ENCODE results near the gene GLT8D1. TPM values are rescaled to one million over a fixed set of nuclear protein-coding genes. Genes with fewer than 3 reads are reported as not detected.
A peak's percentile ranks its signal among the peaks of the same experiment; 100 is the strongest.

Gene GLT8D1, protein sequence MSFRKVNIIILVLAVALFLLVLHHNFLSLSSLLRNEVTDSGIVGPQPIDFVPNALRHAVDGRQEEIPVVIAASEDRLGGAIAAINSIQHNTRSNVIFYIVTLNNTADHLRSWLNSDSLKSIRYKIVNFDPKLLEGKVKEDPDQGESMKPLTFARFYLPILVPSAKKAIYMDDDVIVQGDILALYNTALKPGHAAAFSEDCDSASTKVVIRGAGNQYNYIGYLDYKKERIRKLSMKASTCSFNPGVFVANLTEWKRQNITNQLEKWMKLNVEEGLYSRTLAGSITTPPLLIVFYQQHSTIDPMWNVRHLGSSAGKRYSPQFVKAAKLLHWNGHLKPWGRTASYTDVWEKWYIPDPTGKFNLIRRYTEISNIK
- 53.8 TPM for polyA plus RNA-seq
- long read RNA-seq, donor 1, partial matches to known transcripts, result 0 of 2 reads
- long read RNA-seq, donor 1, other reads (novel, unspliced or antisense), result 0 of 2 reads
- long read RNA-seq, donor 2, transcript GLT8D1-201 (10 exons, 1,849 nt), result major isoform, 6 of 10 reads
- long read RNA-seq, donor 2, partial matches to known transcripts, result 0 of 10 reads
- long read RNA-seq, donor 2, other reads (novel, unspliced or antisense), result 0 of 10 reads
- long read RNA-seq, donor 3, result 0 reads
- long read RNA-seq, donor 4, partial matches to known transcripts, result 0 of 1 reads
- long read RNA-seq, donor 4, other reads (novel, unspliced or antisense), result 0 of 1 reads
- long read RNA-seq, donor 5, partial matches to known transcripts, result 0 of 4 reads
- long read RNA-seq, donor 5, other reads (novel, unspliced or antisense), result 0 of 4 reads
- long read RNA-seq, donor 6, transcript GLT8D1-201 (10 exons, 1,849 nt), result major isoform, 5 of 5 reads
- long read RNA-seq, donor 6, partial matches to known transcripts, result 0 of 5 reads
- long read RNA-seq, donor 6, other reads (novel, unspliced or antisense), result 0 of 5 reads
- long read RNA-seq, donor 7, partial matches to known transcripts, result 0 of 4 reads
- long read RNA-seq, donor 7, other reads (novel, unspliced or antisense), result 0 of 4 reads
- long read RNA-seq, donor 8, transcript GLT8D1-201 (10 exons, 1,849 nt), result major isoform, 5 of 7 reads
- long read RNA-seq, donor 8, partial matches to known transcripts, result 0 of 7 reads
- long read RNA-seq, donor 8, other reads (novel, unspliced or antisense), result 0 of 7 reads
- long read RNA-seq, donor 9, partial matches to known transcripts, result 0 of 3 reads
- long read RNA-seq, donor 9, other reads (novel, unspliced or antisense), result 0 of 3 reads
- long read RNA-seq, donor 10, partial matches to known transcripts, result 0 of 7 reads
- long read RNA-seq, donor 10, other reads (novel, unspliced or antisense), result 0 of 7 reads
- long read RNA-seq, donor 11, transcript GLT8D1-201 (10 exons, 1,849 nt), result major isoform, 9 of 10 reads
- long read RNA-seq, donor 11, partial matches to known transcripts, result 0 of 10 reads
- long read RNA-seq, donor 11, other reads (novel, unspliced or antisense), result 0 of 10 reads

GRCh38 chr3:52705688-52706686 lies at the start of gene GLT8D1, which contains the start of gene SPCS1:
TSS of gene GLT8D1 (minus strand) at chr3:52705791. CDS start at chr3:52700460, 5,331 bp downstream.
TSS of gene SPCS1 (plus strand) at chr3:52706106. CDS start at chr3:52706247, 141 bp downstream.
- Histone ChIP-seq H3K27me3 (ENCODE audit: control insufficient read depth, insufficient read depth, low read length) (no peaks in the 10 kb centered on the region), H3K36me3 (ENCODE audit: control insufficient read depth, insufficient read depth, low read length) (peaks cover 8% of the 10 kb centered on the region), H3K9me3 (ENCODE audit: control insufficient read depth, low read depth, low read length) (no peaks in the 10 kb centered on the region), H3K4me3 (ENCODE audit: low read length) (peak within 1 kb of the TSS; percentile 89), H3K27ac (ENCODE audit: low read length) (peak within 1 kb of the TSS; percentile 71), H3K4me1 (ENCODE audit: control insufficient read depth, insufficient read depth, low read length) (peaks cover 13% of the 10 kb centered on the region)
- 0% methylated on average over 2 of the region's 94 CpGs for WGBS (ENCODE audit: insufficient coverage, low lambda C conversion rate)
- peak; percentile 86 to 94 for DNase-seq

DNA sequence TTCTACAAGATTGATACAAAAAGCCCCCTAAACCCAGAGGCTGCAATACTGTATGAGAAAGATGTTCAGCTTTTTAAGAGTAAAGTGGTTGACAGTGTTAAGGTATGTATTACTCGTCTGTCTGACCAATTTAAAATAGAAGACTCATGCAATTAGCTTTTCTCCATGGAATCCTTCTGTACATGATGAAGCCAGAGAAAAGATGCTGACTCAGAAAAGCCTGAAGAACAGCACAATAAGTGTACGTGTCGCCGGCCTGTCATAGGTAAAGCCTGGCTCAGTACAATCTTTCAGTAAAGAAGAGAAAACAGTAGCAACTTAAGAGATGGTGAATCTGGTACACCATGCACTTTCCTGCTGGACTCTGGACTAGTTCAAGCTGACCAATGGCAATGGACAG lies 48.8 kb upstream of the GLT8D1 start:
- no peak overlapping the region for H3K27ac ChIP-seq (ENCODE audit: low read length)
- H3K36me3 ChIP-seq (ENCODE audit: control insufficient read depth, insufficient read depth, low read length), result peaks cover 62% of the 10 kb centered on the region
- H3K27me3 ChIP-seq (ENCODE audit: control insufficient read depth, insufficient read depth, low read length), result no peaks in the 10 kb centered on the region
- no peaks in the 10 kb centered on the region for H3K9me3 ChIP-seq (ENCODE audit: control insufficient read depth, low read depth, low read length)
- 100% methylated on average over 1 of the region's 4 CpGs for WGBS (ENCODE audit: insufficient coverage, low lambda C conversion rate)
- H3K4me3 ChIP-seq (ENCODE audit: low read length), result no peak overlapping the region
- DNase-seq, result no peak
- no peaks in the 10 kb centered on the region for H3K4me1 ChIP-seq (ENCODE audit: control insufficient read depth, insufficient read depth, low read length)

GRCh38 chr3:52752045-52752660 lies 46.6 kb upstream of the GLT8D1 start:
- Histone ChIP-seq H3K27ac (ENCODE audit: low read length) (no peak overlapping the region), H3K27me3 (ENCODE audit: control insufficient read depth, insufficient read depth, low read length) (no peaks in the 10 kb centered on the region), H3K4me1 (ENCODE audit: control insufficient read depth, insufficient read depth, low read length) (no peaks in the 10 kb centered on the region), H3K9me3 (ENCODE audit: control insufficient read depth, low read depth, low read length) (no peaks in the 10 kb centered on the region), H3K36me3 (ENCODE audit: control insufficient read depth, insufficient read depth, low read length) (peaks cover 57% of the 10 kb centered on the region), H3K4me3 (ENCODE audit: low read length) (no peak overlapping the region)
- WGBS (ENCODE audit: insufficient coverage, low lambda C conversion rate), result no CpG with 5 or more reads among the region's 3 CpGs
- no peak for DNase-seq

- Histone ChIP-seq H3K4me3 (ENCODE audit: low read length) (no peak overlapping the region), H3K27ac (ENCODE audit: low read length) (no peak overlapping the region), H3K27me3 (ENCODE audit: control insufficient read depth, insufficient read depth, low read length) (no peaks in the 10 kb centered on the region), H3K36me3 (ENCODE audit: control insufficient read depth, insufficient read depth, low read length) (peaks cover 59% of the 10 kb centered on the region), H3K4me1 (ENCODE audit: control insufficient read depth, insufficient read depth, low read length) (peaks cover 4% of the 10 kb centered on the region), H3K9me3 (ENCODE audit: control insufficient read depth, low read depth, low read length) (no peaks in the 10 kb centered on the region)
- WGBS (ENCODE audit: insufficient coverage, low lambda C conversion rate), result 80% methylated on average over 1 of the region's 2 CpGs
- DNase-seq, result no peak
Observed at GRCh38 chr3:52743721-52744120, 38.1 kb upstream of the GLT8D1 start.

DNA sequence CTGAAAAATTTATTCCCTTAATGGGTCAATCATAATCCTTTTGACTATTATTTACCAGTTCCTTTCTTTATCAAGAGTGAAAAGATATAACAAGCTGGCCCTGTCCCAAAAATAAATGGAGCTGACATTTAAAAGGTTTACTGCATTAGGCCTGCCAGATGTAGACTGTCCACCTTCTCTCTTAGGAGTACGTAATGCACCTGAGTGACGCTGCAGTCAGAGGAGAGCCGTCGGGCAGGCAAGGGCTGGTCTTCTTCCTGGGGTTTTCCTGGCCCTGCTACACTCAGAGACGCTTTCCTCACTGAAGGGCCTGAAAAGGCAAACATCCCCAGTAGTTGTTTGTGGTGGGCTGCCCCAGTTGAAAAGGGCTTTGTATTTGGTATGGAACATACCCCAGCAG lies 37.6 kb upstream of the GLT8D1 start:
- H3K9me3 ChIP-seq (ENCODE audit: control insufficient read depth, low read depth, low read length), result no peaks in the 10 kb centered on the region
- peaks cover 4% of the 10 kb centered on the region for H3K4me1 ChIP-seq (ENCODE audit: control insufficient read depth, insufficient read depth, low read length)
- no CpG with 5 or more reads among the region's 5 CpGs for WGBS (ENCODE audit: insufficient coverage, low lambda C conversion rate)
- H3K27ac ChIP-seq (ENCODE audit: low read length), result no peak overlapping the region
- DNase-seq, result no peak
- H3K36me3 ChIP-seq (ENCODE audit: control insufficient read depth, insufficient read depth, low read length), result peaks cover 61% of the 10 kb centered on the region
- H3K4me3 ChIP-seq (ENCODE audit: low read length), result no peak overlapping the region
- H3K27me3 ChIP-seq (ENCODE audit: control insufficient read depth, insufficient read depth, low read length), result no peaks in the 10 kb centered on the region

GRCh38 chr3:52742418-52743041 lies 36.9 kb upstream of the GLT8D1 start:
- Histone ChIP-seq H3K9me3 (ENCODE audit: control insufficient read depth, low read depth, low read length) (no peaks in the 10 kb centered on the region), H3K4me3 (ENCODE audit: low read length) (no peak overlapping the region), H3K27ac (ENCODE audit: low read length) (no peak overlapping the region), H3K27me3 (ENCODE audit: control insufficient read depth, insufficient read depth, low read length) (no peaks in the 10 kb centered on the region), H3K36me3 (ENCODE audit: control insufficient read depth, insufficient read depth, low read length) (peaks cover 62% of the 10 kb centered on the region), H3K4me1 (ENCODE audit: control insufficient read depth, insufficient read depth, low read length) (peaks cover 4% of the 10 kb centered on the region)
- no CpG with 5 or more reads among the region's 3 CpGs for WGBS (ENCODE audit: insufficient coverage, low lambda C conversion rate)
- peak in 1 of 2 donors; percentile 22 for DNase-seq

DNA sequence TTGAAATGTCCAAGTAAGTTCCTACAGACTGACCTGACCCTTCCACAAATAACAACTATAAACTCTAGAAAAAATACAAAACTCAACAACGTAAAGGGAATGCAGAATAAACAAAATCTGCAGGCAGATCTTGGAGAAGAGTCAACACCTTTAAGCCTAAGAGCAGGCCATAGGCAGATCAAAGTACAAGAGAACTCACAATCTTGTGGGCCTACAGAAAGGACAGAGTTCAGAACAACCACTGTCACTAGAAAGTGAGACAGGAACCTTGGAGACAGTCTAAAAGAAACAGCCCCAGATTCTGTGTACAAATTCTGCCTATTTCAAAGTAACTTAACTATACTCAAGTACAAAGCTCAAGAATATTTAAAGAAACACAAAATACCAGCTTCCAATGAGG lies 34.1 kb upstream of the GLT8D1 start:
- Histone ChIP-seq H3K4me1 (ENCODE audit: control insufficient read depth, insufficient read depth, low read length) (peaks cover 4% of the 10 kb centered on the region), H3K4me3 (ENCODE audit: low read length) (no peak overlapping the region), H3K27me3 (ENCODE audit: control insufficient read depth, insufficient read depth, low read length) (no peaks in the 10 kb centered on the region), H3K36me3 (ENCODE audit: control insufficient read depth, insufficient read depth, low read length) (peaks cover 61% of the 10 kb centered on the region), H3K9me3 (ENCODE audit: control insufficient read depth, low read depth, low read length) (no peaks in the 10 kb centered on the region), H3K27ac (ENCODE audit: low read length) (peak overlapping the region; percentile 87)
- peak; percentile 43 to 70 for DNase-seq
- WGBS (ENCODE audit: insufficient coverage, low lambda C conversion rate), result no CpG with 5 or more reads among the region's 1 CpG

GRCh38 chr3:52733256-52733891 lies 27.8 kb upstream of the GLT8D1 start:
- H3K27ac ChIP-seq (ENCODE audit: low read length), result no peak overlapping the region
- no peak overlapping the region for H3K4me3 ChIP-seq (ENCODE audit: low read length)
- no peaks in the 10 kb centered on the region for H3K27me3 ChIP-seq (ENCODE audit: control insufficient read depth, insufficient read depth, low read length)
- H3K36me3 ChIP-seq (ENCODE audit: control insufficient read depth, insufficient read depth, low read length), result peaks cover 54% of the 10 kb centered on the region
- H3K9me3 ChIP-seq (ENCODE audit: control insufficient read depth, low read depth, low read length), result peaks cover 5% of the 10 kb centered on the region
- H3K4me1 ChIP-seq (ENCODE audit: control insufficient read depth, insufficient read depth, low read length), result no peaks in the 10 kb centered on the region
- WGBS (ENCODE audit: insufficient coverage, low lambda C conversion rate), result 100% methylated on average over 1 of the region's 10 CpGs
- DNase-seq, result no peak

All from large intestine (tissue), 12 donors.